ACC112 (cell line): ENCODE data around the gene CD5L.

ENCODE experiments used
- H2AFZ ChIP-seq: fragments of 200-600 bp; sonication (generic); one replicate; pipeline ENCODE4 v1.6.0; 2017; ENCODE audit warnings: antibody characterized with exemption, low read length; ENCODE audit not compliant: unreplicated experiment
- H3K27ac ChIP-seq: fragments of 200-600 bp; sonication (generic); 2 replicates; pipeline ENCODE4 v1.5.1; 2014; ENCODE audit warnings: low read depth, mild to moderate bottlenecking, antibody characterized with exemption, low read length, moderate library complexity
- H3K27me3 ChIP-seq: fragments of 200-600 bp; sonication (generic); 2 replicates; pipeline ENCODE4 v1.6.1; 2014; ENCODE audit warnings: mild to moderate bottlenecking, antibody characterized with exemption, low read length, moderate library complexity, mixed read lengths; ENCODE audit not compliant: insufficient read depth
- H3K36me3 ChIP-seq: fragments of 200-600 bp; sonication (generic); 2 replicates; pipeline ENCODE4 v1.6.1; 2016; ENCODE audit warnings: mild to moderate bottlenecking, antibody characterized with exemption, low read length, moderate library complexity, mixed read lengths; ENCODE audit not compliant: insufficient read depth
- H3K4me1 ChIP-seq: fragments of 200-600 bp; sonication (generic); one replicate; pipeline ENCODE4 v1.6.1; 2016; ENCODE audit warnings: low read length, mixed read lengths; ENCODE audit not compliant: insufficient read depth, unreplicated experiment, control insufficient read depth
- H3K4me3 ChIP-seq: fragments of 200-600 bp; sonication (generic); 2 replicates; pipeline ENCODE4 v1.5.1; 2014; ENCODE audit warnings: mild to moderate bottlenecking, low read depth, low read length
- H3K79me2 ChIP-seq: fragments of 200-600 bp; sonication (generic); one replicate; pipeline ENCODE4 v1.6.0; 2016; ENCODE audit warnings: low read length; ENCODE audit not compliant: control insufficient read depth, unreplicated experiment, insufficient read depth

Gene CD5L

GRCh38 chr1:157841708-157842107, at the start of gene CD5L:
TSS of gene CD5L (minus strand) at chr1:157841808. CDS start at chr1:157841701, 107 bp downstream.
- no peaks in the 10 kb centered on the region for H3K79me2 ChIP-seq
- H2AFZ ChIP-seq = no peak within 1 kb of the TSS
- H3K36me3 ChIP-seq = no peaks in the 10 kb centered on the region
- H3K4me3 ChIP-seq = no peak within 1 kb of the TSS
- no peak within 1 kb of the TSS for H3K27ac ChIP-seq
- H3K27me3 ChIP-seq = no peaks in the 10 kb centered on the region
- no peaks in the 10 kb centered on the region for H3K4me1 ChIP-seq

GRCh38 chr1:157882580-157882979, 41.0 kb upstream of the CD5L start:
- no peaks in the 10 kb centered on the region for H3K4me1 ChIP-seq
- no peak overlapping the region for H3K27ac ChIP-seq
- H3K36me3 ChIP-seq = no peaks in the 10 kb centered on the region
- H3K79me2 ChIP-seq = no peaks in the 10 kb centered on the region
- no peak overlapping the region for H3K4me3 ChIP-seq
- H3K27me3 ChIP-seq = peaks cover 20% of the 10 kb centered on the region
- no peak overlapping the region for H2AFZ ChIP-seq

- Histone ChIP-seq H3K4me1 (no peaks in the 10 kb centered on the region), H2AFZ (no peak overlapping the region), H3K27ac (no peak overlapping the region), H3K27me3 (peaks cover 28% of the 10 kb centered on the region), H3K36me3 (no peaks in the 10 kb centered on the region), H3K4me3 (no peak overlapping the region), H3K79me2 (no peaks in the 10 kb centered on the region)
These were observed 39.0 kb upstream of the CD5L start for GRCh38 chr1:157880621-157881020.

- H3K4me1 ChIP-seq = no peaks in the 10 kb centered on the region
- H2AFZ ChIP-seq = no peak overlapping the region
- H3K27ac ChIP-seq = no peak overlapping the region
- H3K36me3 ChIP-seq = no peaks in the 10 kb centered on the region
- peaks cover 50% of the 10 kb centered on the region for H3K27me3 ChIP-seq
- no peaks in the 10 kb centered on the region for H3K79me2 ChIP-seq
- no peak overlapping the region for H3K4me3 ChIP-seq
These were observed 36.5 kb upstream of the CD5L start for GRCh38 chr1:157878059-157878458.

GRCh38 chr1:157870490-157870889, 28.9 kb upstream of the CD5L start:
- Histone ChIP-seq H3K27me3 (peaks cover 57% of the 10 kb centered on the region), H3K79me2 (no peaks in the 10 kb centered on the region), H3K4me1 (no peaks in the 10 kb centered on the region), H2AFZ (no peak overlapping the region), H3K4me3 (no peak overlapping the region), H3K36me3 (no peaks in the 10 kb centered on the region), H3K27ac (no peak overlapping the region)

GRCh38 chr1:157868654-157869053, 27.0 kb upstream of the CD5L start:
- Histone ChIP-seq H2AFZ (no peak overlapping the region), H3K27ac (no peak overlapping the region), H3K27me3 (peaks cover 42% of the 10 kb centered on the region), H3K36me3 (no peaks in the 10 kb centered on the region), H3K4me3 (no peak overlapping the region), H3K79me2 (no peaks in the 10 kb centered on the region), H3K4me1 (no peaks in the 10 kb centered on the region)

- peaks cover 25% of the 10 kb centered on the region for H3K27me3 ChIP-seq
- H3K4me1 ChIP-seq = no peaks in the 10 kb centered on the region
- no peaks in the 10 kb centered on the region for H3K36me3 ChIP-seq
- no peak overlapping the region for H3K27ac ChIP-seq
- no peak overlapping the region for H2AFZ ChIP-seq
- H3K79me2 ChIP-seq = no peaks in the 10 kb centered on the region
- H3K4me3 ChIP-seq = no peak overlapping the region
These were observed 20.8 kb upstream of the CD5L start for GRCh38 chr1:157862114-157863070.

- Histone ChIP-seq H3K79me2 (no peaks in the 10 kb centered on the region), H3K27ac (no peak overlapping the region), H3K4me3 (no peak overlapping the region), H3K36me3 (no peaks in the 10 kb centered on the region), H3K4me1 (no peaks in the 10 kb centered on the region), H2AFZ (no peak overlapping the region), H3K27me3 (no peaks in the 10 kb centered on the region; the same call in 1 of the 2 replicates)
These were observed 14.9 kb upstream of the CD5L start for GRCh38 chr1:157856538-157856937.

GRCh38 chr1:157852476-157852875, 10.9 kb upstream of the CD5L start:
- Histone ChIP-seq H3K4me1 (no peaks in the 10 kb centered on the region), H2AFZ (no peak overlapping the region), H3K79me2 (no peaks in the 10 kb centered on the region), H3K27ac (no peak overlapping the region), H3K4me3 (no peak overlapping the region), H3K36me3 (no peaks in the 10 kb centered on the region), H3K27me3 (no peaks in the 10 kb centered on the region)

- no peaks in the 10 kb centered on the region for H3K4me1 ChIP-seq
- H3K27me3 ChIP-seq = no peaks in the 10 kb centered on the region
- no peak overlapping the region for H3K27ac ChIP-seq
- H3K36me3 ChIP-seq = no peaks in the 10 kb centered on the region
- H2AFZ ChIP-seq = no peak overlapping the region
- H3K79me2 ChIP-seq = no peaks in the 10 kb centered on the region
- H3K4me3 ChIP-seq = no peak overlapping the region
These were observed 7.7 kb upstream of the CD5L start for GRCh38 chr1:157849229-157849875.
